ENCODE results near the gene CCR1. TPM values are rescaled to one million over a fixed set of nuclear protein-coding genes. Genes with fewer than 3 reads are reported as not detected.

Gene CCR1
- total RNA-seq, 6 experiments from 2014 or later = not detected

GRCh38 chr3:46196261-46196957, 11.7 kb downstream of the CCR1 start:
- no peak for TF ChIP-seq CTCF (IDR thresholded peaks at IDR 0.05)
- Mint-ChIP-seq H3K9me3 (no peaks in the 10 kb centered on the region), H3K4me1 (ENCODE audit: low read depth) (no peaks in the 10 kb centered on the region), H3K36me3 (ENCODE audit: low read depth) (no peaks in the 10 kb centered on the region), H3K27me3 (ENCODE audit: insufficient read depth) (peaks cover 14% of the 10 kb centered on the region), H3K4me3 (no peak overlapping the region), H3K27ac (no peak overlapping the region)
- DNase-seq = no peak

- Mint-ChIP-seq H3K4me1 (ENCODE audit: low read depth) (no peaks in the 10 kb centered on the region), H3K4me3 (no peak overlapping the region), H3K9me3 (no peaks in the 10 kb centered on the region), H3K36me3 (ENCODE audit: low read depth) (no peaks in the 10 kb centered on the region), H3K27me3 (ENCODE audit: insufficient read depth) (peaks cover 18% of the 10 kb centered on the region), H3K27ac (no peak overlapping the region)
- DNase-seq = no peak
- TF ChIP-seq CTCF (IDR thresholded peaks at IDR 0.05) = no peak
These were observed 13.1 kb downstream of the CCR1 start for GRCh38 chr3:46194868-46195553.

GRCh38 chr3:46193436-46193835, 14.7 kb downstream of the CCR1 start:
- peaks cover 11% of the 10 kb centered on the region for H3K27me3 Mint-ChIP-seq (ENCODE audit: insufficient read depth)
- DNase-seq = no peak
- no peaks in the 10 kb centered on the region for H3K9me3 Mint-ChIP-seq
- H3K4me1 Mint-ChIP-seq (ENCODE audit: low read depth) = no peaks in the 10 kb centered on the region; the same call in 1 of the 2 replicates
- no peaks in the 10 kb centered on the region for H3K36me3 Mint-ChIP-seq (ENCODE audit: low read depth)
- no peak overlapping the region for H3K4me3 Mint-ChIP-seq
- no peak for TF ChIP-seq CTCF (IDR thresholded peaks at IDR 0.05)
- no peak overlapping the region for H3K27ac Mint-ChIP-seq

GRCh38 chr3:46192939-46193338, 15.2 kb downstream of the CCR1 start:
- H3K9me3 Mint-ChIP-seq = no peaks in the 10 kb centered on the region
- H3K4me3 Mint-ChIP-seq = no peak overlapping the region
- no peak for DNase-seq
- peaks cover 5% of the 10 kb centered on the region for H3K4me1 Mint-ChIP-seq (ENCODE audit: low read depth)
- H3K27me3 Mint-ChIP-seq (ENCODE audit: insufficient read depth) = peaks cover 11% of the 10 kb centered on the region
- TF ChIP-seq CTCF (IDR thresholded peaks at IDR 0.05) = no peak
- no peaks in the 10 kb centered on the region for H3K36me3 Mint-ChIP-seq (ENCODE audit: low read depth)
- H3K27ac Mint-ChIP-seq = no peak overlapping the region

GRCh38 chr3:46191730-46192129, 16.4 kb downstream of the CCR1 start:
- no peak overlapping the region for H3K27ac Mint-ChIP-seq
- TF ChIP-seq CTCF (IDR thresholded peaks at IDR 0.05) = no peak
- DNase-seq = no peak
- H3K36me3 Mint-ChIP-seq (ENCODE audit: low read depth) = no peaks in the 10 kb centered on the region
- no peaks in the 10 kb centered on the region for H3K9me3 Mint-ChIP-seq
- H3K4me3 Mint-ChIP-seq = no peak overlapping the region
- peaks cover 11% of the 10 kb centered on the region for H3K27me3 Mint-ChIP-seq (ENCODE audit: insufficient read depth)
- peaks cover 12% of the 10 kb centered on the region for H3K4me1 Mint-ChIP-seq (ENCODE audit: low read depth)

Data from HFFc6 (cell line).